AG04450 (cell line): ENCODE data around the gene LOXL4. TPM values are rescaled to one million over a fixed set of nuclear protein-coding genes. Genes with fewer than 3 reads are reported as not detected.

Source experiments
- CTCF ChIA-PET: fragments of 300-600, 350-600 bp; formaldehyde crosslinking; extraction: SDS; loops from one replicate; lab custom pipeline; 2022; ENCODE audit warnings: antibody characterized with exemption, inconsistent platforms; lab: Charles Lee
- POLR2A ChIA-PET: fragments of 350-600 bp; formaldehyde crosslinking; extraction: SDS; loops from one replicate; lab custom pipeline; 2021; ENCODE audit warnings: antibody characterized with exemption, inconsistent platforms; lab: Yijun Ruan, JAX
- DNase-seq: peaks from one replicate; pipeline ENCODE4 v3.0.0-alpha.2; 2011; ENCODE audit warnings: low read depth, low spot score
- H3K27ac ChIP-seq: one replicate; pipeline ENCODE4 v1.5.1; 2012; ENCODE audit warnings: low read depth, low read length, control low read depth
- H3K27me3 ChIP-seq: one replicate; pipeline ENCODE4 v1.6.0; 2012; ENCODE audit warnings: low read length; ENCODE audit not compliant: control insufficient read depth, insufficient read depth
- H3K4me3 ChIP-seq: 2 replicates; pipeline ENCODE4 v1.5.1; 2011; ENCODE audit warnings: mild to moderate bottlenecking, low read depth, low read length, control low read depth
- H3K9me3 ChIP-seq: 2 replicates; pipeline ENCODE4 v1.5.1; 2012; ENCODE audit warnings: low read length; ENCODE audit not compliant: control insufficient read depth, insufficient read depth
- CTCF ChIP-seq: IDR thresholded peaks from 2 replicates; pipeline ENCODE4 v1.5.1; 2011; ENCODE audit warnings: low read depth, low read length, control low read depth, inconsistent platforms
- polyA plus RNA-seq: library from polyadenylated mRNA; depleted of rRNA; stranded (reverse); fragments of >200 nt; gene quantifications from 2 replicates; pipeline ENCODE4 v1.2.3, GENCODE V29; 2011

The LOXL4 gene
- polyA plus RNA-seq, 1 experiment, result 41.0 TPM

GRCh38 chr10:98224996-98225395, 43.0 kb downstream of the LOXL4 start:
- no peak for DNase-seq
- Histone ChIP-seq H3K27ac (no peak overlapping the region), H3K9me3 (no peaks in the 10 kb centered on the region), H3K4me3 (no peak overlapping the region), H3K27me3 (no peaks in the 10 kb centered on the region)
- no peak for TF ChIP-seq CTCF
- ChIA-PET CTCF (interaction anchor here (1.3 kb wide), 1 partner anchor 85 kb away, joined by 4 read pairs; no protein-coding TSS in a partner anchor), POLR2A (interaction anchor here (1.1 kb wide), 1 partner anchor 44 kb away, joined by 3 read pairs; no protein-coding TSS in a partner anchor)

DNA sequence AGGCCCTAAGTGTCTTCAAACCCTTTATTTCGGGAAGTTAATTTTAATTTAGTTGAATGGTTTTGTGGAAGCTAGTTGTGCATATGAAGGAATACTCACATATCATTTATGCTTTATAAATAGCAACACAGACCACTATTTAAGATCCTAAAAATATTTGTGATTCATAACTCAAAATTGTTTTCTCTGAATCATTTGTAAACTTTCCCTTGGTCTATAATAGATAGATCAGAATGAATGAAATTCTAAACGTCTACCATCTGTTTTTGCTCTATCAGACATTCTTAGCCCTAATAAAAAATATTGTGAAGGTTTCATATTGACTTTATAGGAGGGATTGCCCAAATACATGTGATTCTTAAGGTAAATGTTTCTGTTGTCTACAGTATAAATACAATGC, 43.5 kb downstream of the LOXL4 start:
- no peak for TF ChIP-seq CTCF
- no peak for DNase-seq
- H3K27me3 ChIP-seq, result no peaks in the 10 kb centered on the region
- H3K4me3 ChIP-seq, result no peak overlapping the region
- no peak overlapping the region for H3K27ac ChIP-seq
- ChIA-PET POLR2A (no interaction called here), CTCF (interaction anchor here (1.3 kb wide), 1 partner anchor 85 kb away, joined by 4 read pairs; no protein-coding TSS in a partner anchor)
- no peaks in the 10 kb centered on the region for H3K9me3 ChIP-seq

DNA sequence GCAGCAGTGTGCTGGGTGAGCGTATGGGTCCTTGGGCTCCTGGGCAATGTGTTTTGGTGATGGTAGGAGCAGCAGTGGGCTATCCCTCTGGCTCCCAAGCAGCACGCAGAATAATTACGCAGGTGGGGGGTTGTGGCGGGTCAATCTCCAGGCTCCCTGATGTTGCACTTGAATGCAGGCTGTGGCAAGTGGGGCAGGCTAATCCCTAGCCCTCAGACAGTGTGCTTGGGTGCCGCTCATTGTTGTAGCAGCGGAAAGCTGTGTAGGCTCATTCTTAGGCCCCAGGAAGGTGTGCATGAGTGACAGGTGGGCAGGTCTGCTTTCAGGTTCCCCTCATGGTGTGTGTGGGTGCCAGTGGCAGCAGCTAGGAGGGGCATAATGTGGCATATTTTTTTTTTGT, 44.1 kb downstream of the LOXL4 start:
- peaks cover 2% of the 10 kb centered on the region; the same call in 1 of the 2 replicates for H3K9me3 ChIP-seq
- ChIA-PET POLR2A (no interaction called here), CTCF (no interaction called here)
- no peak for DNase-seq
- H3K27ac ChIP-seq, result no peak overlapping the region
- TF ChIP-seq CTCF, result no peak
- H3K4me3 ChIP-seq, result no peak overlapping the region
- H3K27me3 ChIP-seq, result no peaks in the 10 kb centered on the region

GRCh38 chr10:98217801-98218200, 50.2 kb downstream of the LOXL4 start:
- DNase-seq, result no peak
- ChIA-PET POLR2A (no interaction called here), CTCF (no interaction called here)
- no peak for TF ChIP-seq CTCF
- Histone ChIP-seq H3K9me3 (peaks cover 3% of the 10 kb centered on the region; the same call in 1 of the 2 replicates), H3K27ac (no peak overlapping the region), H3K4me3 (no peak overlapping the region), H3K27me3 (no peaks in the 10 kb centered on the region)

DNA sequence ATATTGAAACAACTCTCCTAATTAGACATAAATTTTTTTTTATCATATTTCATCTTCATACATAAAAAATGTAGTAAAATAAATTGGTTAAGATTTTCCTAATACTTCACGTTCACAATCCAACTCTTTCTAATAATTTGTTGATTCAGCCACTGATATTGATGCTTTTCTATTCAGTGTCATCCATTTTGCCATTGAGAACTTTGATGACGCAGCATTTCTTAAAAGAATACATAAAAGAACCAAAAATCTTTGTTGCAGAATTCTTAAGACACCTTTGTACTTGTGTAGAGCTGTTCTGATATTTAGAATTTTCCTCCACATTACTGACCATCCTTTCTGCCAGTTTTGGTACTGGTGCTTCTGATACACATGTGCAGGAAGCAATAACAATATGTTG, 52.6 kb downstream of the LOXL4 start:
- peaks cover 3% of the 10 kb centered on the region; the same call in 1 of the 2 replicates for H3K9me3 ChIP-seq
- no peak for TF ChIP-seq CTCF
- no peak overlapping the region for H3K4me3 ChIP-seq
- CTCF ChIA-PET, result no interaction called here
- H3K27ac ChIP-seq, result no peak overlapping the region
- no peak for DNase-seq
- H3K27me3 ChIP-seq, result no peaks in the 10 kb centered on the region
- POLR2A ChIA-PET, result no interaction called here
